Globus pallidus (tissue), 1 donor: ENCODE measurements around the gene ADAD2.

ENCODE experiments used
- DNase-seq: peaks from one replicate; pipeline ENCODE4 v3.0.0-alpha.2; 2015; ENCODE audit warnings: low spot score

Gene ADAD2

DNA sequence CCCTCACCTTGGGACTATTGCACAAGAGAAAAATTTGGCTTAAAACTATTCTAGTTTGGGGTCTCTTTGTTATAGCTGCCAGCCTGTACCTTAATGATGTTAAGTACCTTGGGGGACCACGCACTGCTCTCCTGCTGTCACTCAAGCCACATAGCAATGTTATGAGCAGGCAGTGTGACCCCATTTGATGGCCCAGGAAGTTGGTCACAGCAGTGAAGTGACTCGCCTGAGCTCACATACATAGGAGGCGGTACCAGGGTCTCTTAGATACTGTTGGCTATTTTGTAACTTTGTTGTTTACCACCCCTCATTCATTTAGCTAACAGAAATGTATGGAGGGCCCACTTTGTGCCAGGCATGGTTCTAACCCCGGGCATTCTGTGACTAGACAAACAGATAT lies 32.5 kb downstream of the ADAD2 start:
- DNase-seq: no peak

DNA sequence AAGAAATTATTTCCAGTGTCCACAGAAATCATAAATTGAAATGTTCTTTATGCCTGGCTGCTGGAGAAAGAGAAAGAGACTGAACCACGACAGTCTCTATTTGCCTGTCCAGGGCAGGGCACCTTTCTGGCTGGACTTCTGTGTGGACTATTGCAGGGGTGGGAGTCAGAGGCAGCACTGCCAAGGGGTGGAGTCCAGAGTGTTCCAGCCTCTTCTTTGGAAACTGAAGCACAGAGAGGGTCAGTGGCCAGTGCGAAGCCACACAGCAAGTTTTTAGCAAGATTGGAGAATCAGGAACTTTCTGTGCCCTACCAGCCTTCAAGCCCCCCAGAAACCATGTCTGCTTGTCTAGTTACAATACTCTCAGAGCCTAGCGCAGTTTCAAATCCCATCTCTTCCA lies 33.6 kb downstream of the ADAD2 start:
- no peak for DNase-seq

DNA sequence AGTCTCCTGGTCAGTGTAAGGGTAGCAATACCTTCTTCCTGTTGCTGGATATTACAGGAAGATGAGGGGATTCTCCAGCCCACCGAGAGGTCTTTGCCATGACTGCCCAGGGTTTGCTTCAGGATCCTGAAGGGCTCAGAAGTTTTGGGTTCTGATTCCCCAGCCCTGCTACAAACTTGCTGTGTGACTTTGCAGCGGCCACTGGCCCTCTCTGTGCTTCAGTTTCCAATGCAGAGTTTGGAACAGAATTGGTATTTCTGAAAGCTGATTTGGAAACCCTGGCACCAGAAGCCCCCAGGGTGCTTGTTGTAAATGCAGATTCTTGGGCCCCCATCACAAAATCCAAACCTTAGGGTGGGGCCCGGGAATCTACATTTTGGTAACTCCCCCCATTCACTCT lies 34.2 kb downstream of the ADAD2 start:
- DNase-seq: no peak

DNA sequence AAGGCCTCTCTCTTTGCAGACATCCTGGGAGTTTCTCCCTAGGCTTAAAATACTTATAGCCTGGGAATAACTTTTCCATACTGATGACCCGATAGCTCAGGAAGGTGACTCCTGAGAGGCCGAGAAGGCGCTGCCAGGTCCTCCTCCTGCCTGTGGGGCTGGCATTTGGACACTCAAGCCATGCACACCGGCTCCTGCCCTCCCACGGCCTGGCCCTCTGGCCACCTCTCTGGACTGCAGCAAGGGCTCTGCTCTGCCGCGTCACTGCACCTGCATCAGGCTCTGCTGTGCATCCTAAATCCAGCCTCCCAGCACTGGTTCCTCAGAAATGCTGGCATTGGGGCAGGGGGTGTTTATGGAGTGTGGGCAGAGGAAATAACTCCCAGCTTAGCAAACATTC lies 34.6 kb downstream of the ADAD2 start:
- no peak for DNase-seq

DNA sequence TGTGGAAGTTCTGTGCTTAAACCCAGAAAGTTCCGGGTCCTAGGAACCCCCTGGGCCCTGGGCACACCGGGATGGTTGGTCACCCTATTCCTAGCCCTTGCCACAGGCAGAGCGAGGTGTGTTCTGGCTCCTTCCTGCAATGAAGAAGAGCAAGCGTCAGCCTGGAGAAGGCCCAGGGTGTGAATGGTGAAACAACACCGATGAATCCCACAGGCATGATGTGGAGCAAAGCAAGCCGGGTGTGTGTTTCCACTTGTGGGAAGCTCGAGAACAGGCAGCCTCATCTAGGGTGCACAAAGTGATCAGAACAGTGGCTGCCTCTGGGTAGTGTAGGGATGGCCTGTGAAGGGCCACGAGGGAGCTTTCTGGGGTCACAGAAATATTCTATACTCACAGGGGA lies 35.1 kb downstream of the ADAD2 start:
- no peak for DNase-seq

DNA sequence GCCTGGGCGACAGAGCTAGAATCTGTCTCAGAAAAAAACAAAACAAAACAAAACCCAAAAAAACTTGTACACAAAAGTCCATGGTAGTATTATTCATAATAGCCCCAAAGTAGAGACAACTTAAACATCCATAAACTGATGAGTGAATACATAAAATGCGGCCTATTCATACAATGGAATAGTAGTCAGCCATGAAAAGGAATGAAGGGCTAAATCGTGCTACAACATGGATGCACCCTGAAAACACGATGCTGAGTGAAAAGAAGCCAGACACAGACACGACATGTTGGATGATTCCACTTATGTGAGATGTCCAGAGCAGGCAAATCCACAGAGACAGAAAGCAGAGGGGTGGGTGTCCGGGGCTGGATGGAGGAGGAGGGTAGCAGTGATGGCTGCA lies 36.6 kb downstream of the ADAD2 start:
- no peak for DNase-seq

DNA sequence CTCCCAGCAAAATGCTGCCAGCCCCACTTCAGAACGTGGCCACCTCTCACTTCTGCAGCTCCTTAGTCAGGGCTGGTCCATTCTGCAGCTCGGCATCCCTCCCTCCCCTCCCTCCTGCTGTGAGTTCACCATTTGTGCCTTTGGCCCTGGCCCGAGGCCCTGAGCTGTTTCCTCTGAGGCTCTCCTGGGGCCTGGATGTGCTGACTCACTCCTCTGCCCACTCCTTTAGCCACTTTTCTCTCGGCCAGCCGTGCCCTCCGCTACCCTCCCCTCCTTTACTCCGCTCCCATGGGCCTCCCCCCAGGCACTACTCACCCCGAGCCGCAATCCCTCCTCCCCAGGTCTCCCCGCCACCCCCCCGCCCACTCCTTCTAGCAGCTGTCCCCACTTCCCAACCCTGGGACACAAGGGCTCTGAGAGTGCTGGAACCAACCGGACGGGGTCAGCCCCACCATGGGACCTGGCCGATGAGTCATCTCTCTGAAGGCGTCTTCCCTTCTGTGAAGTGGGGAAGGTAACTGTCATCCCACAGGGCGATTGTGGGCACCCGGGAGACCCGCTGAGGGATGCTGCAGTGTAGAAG lies 37.4 kb downstream of the ADAD2 start:
- DNase-seq: no peak

DNA sequence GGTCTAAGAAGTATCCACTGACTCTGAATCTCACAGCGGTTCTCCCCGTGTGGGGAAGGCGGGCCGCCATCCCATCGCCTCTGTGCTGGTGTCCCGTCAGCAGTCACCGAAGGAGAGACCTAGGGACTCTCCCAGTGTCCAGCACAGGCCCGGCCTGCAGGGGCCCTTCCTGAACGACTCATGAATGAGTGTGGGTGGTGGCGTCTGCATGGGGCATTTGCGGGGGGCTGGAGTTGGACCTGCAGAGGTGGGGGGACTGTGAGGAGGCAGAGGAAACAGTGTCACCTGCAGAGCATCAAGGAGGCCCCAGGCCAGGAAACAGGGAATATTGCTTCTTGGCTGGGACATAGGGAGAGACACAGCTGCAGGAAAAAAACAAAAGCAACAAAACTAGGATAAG lies 38.5 kb downstream of the ADAD2 start:
- no peak for DNase-seq

DNA sequence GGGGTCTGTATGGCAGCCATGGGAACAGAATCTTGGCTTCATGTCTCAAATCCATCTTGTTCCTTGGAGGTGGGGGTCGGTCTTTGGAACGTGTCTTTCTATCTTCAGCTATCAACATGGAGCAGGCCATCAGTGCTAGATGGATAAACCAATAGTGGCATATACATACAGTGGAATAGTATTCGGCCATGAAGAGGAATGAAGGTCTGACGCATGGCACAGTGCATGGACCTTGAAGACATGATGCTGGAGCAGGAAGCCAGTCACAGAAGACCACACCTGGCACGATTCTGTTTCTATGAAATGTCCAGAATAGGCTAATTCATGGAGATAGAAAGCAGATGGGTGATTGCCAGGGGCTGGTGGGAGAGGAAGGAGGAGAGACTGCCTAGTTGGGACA lies 41.1 kb downstream of the ADAD2 start:
- no peak for DNase-seq

DNA sequence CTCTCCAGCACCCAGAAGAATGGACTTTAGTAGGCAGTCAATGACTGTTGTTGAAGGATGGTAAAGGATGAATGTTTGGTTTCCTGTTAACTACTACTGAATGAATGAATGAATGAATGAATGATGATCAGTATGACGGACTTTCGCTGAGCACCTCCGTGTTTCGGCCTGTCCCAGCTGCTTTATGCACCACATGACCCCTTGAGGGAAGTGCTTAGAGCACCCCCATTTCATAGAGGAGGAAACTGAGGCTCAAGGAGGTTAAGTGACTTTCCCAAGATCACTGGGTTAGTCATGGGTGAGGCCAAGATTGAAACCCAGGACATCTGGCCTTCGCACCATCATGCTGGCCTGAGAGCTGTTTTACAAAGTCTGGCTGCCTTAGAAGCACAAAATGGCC lies 42.0 kb downstream of the ADAD2 start:
- no peak for DNase-seq

DNA sequence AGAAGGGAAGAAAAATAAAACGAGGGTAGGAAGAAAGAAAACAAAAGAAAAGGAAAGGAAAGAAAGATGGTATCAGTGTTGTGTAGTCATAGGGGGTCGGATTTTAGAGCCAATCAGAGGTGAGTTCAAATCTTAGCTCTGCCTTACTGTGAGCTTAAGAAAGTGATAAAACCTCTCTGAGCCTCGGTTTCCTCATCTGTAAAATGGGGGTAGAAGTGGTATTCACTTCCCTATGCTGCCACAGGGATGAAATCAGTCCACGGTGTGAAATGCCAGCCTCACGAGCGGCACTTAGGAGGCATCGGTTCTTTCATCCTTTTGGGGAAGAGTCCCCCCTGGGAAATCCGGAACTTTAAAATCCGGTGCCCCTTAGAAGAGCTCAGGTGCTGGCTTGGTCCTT lies 42.8 kb downstream of the ADAD2 start:
- no peak for DNase-seq

DNA sequence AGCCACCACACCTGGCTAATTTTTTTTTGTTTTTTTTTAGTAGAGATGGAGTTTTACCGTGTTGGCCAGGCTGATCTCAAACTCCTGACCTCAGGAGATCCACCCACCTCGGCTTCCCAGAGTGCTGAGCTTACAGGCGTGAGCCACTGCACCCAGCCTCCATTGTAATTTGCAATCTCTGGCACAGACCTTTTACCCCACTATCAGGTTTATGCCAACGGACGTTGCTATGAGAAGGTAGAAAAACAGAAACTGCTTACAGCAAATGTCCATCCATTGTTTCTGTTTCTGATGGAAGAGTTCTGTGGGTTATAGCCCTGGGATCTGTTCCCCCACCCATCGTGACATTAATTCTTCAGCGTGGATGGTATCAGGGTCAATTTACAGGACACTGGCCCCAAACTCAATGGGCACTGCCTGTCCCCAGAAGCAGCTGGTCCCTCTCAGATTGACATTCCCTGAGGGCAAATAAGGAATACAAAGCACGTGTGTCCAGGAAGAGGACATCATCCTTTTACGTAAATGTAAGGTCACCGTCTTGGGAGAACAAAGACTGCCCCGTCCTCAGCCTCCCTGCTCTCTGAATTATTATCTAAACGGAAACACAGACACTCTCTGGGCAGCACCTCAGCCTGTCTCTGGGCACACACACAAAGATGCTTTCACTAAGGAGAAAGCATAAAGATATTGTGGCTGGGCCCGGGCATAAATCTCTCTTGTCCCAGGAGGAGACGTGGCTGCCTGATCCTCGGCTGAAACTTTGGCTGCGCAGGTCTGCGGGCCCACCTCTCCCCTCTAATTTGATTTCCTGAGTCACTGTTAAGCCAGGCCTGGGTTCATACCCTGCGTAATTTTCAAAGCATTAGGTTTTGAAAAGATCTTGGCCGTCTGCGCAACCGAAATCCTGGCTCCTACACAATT lies 43.6 kb downstream of the ADAD2 start:
- no peak for DNase-seq

DNA sequence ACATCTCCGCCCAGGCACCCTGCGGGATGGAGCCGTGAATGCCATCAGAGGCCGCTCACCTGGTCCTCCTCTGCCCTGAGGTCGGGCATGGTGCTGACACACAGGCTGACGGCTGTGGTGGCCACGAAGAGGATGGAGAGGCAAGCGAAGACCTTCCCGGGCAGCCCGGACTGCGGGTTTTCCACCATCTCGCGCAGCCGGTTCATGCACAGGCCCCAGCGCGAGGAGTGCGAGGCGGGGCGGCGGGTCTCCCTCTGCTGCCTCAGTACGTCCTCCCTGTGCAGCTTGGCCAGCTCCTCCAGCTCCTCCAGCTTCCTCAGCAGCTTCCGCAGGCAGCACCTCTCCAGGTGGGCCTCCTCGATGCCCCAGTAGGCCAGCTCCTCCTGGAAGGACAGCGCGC lies 45.7 kb downstream of the ADAD2 start:
- no peak for DNase-seq

DNA sequence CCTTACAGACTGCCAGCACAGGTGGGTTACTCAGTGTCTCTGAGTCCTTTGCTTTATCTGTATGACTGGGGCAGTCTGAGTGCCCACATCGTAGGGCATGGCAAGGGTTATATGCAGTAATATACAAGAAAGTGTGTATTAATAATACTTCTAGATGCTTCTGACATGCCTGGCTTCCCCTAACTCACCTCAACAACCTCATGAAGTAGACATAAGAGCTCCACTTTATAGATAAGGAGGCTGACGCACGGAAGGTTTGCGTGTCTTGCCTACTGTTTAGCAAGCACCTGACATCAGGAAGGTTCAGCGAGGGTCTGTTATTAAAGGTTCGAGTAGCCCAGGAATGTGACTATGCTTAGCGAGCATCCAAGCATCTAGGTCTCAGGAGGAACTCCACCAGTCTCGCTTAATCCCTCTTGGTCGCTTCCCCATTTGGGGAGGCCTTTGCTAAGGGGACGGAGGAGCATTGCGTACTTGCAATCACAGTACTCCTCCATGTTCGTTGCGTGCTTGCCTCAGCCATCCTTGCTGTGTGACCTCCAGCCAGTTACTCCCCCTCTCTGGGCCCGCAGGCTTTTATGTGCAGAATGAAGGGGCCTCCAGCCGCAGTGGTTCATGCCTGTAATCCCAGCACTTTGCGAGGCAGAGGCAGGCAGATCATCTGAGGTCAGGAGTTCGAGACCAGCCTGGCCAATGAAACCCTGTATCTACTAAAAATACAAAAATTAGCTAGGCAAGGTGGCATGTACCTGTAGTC lies 47.2 kb downstream of the ADAD2 start:
- no peak for DNase-seq

DNA sequence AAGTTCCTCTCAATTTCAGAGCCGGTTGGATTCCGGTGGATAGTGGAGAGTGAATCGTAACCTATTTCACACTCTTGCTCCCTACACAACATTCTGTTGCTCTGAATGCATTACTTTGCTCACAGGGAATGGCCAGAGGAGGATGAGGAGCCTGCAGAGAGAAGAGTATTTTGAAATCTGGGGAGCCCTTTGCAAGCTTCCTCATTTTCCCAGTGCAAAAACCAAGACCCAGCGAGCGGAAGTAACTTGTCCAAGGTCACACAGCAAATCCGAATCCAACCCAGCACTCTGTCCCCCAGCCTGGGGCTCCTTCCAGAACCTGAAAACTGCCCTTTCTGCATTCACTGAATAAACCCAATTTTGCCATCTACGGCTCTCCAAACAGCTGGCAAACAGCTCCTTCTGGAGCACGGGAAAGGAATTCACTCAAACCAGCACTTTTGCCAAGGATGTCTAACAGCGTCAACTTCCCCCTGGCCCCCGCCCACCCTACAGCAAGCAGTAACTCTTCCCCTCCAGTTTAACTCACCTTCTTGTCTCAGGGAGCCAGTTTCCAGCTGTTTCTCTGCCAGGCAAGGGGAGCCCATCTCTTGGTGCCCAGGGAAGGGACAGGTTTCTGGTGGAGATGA lies 48.3 kb downstream of the ADAD2 start:
- no peak for DNase-seq

DNA sequence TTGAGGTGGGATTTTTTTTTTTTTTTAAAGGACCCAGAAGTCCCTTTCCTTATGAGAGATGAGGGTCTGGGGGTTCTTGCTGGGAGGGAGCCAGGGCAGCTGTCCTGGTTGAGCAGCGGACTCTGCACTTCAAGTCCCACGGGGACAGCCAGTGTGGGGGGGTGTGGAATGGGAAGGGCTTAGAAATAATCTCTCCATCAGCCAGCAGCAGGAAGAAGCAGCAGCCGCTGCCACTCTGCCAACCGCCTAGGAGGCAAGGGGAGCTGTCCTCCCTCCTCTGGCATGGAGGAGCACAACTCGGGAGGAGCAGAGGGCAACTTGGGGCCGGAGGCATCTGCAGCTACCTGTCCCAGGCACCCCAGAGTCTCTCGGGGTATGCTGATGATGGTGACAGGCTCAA lies 49.0 kb downstream of the ADAD2 start, which contains the start of gene KCNG4:
Gene KCNG4, minus strand, starts transcription at position 104 of the 400 bp plus-strand sequence. CDS start 2,527 bp downstream, outside the sequence.
- DNase-seq: no peak

DNA sequence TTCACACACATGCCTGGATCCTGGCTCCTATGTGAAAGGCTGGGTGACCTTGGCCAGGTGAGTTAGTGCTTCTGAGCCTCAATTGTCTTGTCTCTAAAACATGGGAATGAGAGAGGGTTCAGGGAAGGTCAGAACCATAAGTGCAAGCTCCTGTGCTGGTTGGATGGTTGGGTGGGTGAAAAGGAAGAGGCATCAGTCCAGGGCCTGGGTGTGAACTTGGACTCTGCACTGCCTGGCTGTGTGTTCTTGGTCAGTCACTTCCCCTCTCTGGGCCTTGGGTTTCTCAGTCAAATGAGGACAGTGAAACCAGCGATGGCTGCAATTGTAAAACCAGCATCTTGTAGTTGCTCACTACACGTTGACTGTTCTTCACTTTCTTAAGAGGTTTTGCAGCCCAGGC lies 49.5 kb downstream of the ADAD2 start:
- no peak for DNase-seq

DNA sequence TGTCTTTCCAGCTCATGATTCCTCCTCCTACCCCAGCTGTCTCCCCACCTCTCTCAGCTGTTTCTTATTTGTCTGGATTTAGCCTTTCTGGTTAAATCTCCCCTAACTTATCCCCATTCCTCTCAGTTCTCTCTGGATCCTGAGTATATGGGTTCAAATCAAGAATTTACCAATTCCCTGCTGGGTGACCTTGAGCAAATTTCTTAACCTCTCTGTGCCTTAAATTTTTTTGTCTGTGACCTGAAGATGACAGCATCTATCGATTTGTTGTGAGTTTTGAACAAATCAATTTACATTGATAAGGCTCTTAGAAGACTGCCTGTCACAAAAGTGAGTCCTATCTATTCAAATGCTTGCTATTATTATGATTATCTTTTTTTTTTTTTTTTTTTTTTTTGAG lies 50.8 kb downstream of the ADAD2 start:
- no peak for DNase-seq

DNA sequence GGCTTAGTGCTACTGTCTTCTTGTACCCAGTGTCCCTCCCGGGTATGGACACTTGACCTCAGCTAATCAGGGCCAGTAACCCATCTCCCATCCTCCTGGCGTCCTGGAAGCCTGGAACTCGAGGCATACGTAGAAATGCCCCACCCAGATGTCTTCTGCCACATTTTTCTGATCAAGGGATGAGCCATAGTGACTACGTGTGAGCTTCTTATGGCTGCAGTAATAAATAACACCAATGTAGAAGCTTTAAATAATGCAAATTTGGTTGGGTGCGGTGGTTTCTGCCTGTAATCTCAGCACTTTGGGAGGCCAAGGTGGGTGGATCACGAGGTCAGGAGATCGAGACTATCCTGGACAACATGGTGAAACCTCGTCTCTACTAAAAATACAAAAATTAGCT lies 51.9 kb downstream of the ADAD2 start:
- no peak for DNase-seq

DNA sequence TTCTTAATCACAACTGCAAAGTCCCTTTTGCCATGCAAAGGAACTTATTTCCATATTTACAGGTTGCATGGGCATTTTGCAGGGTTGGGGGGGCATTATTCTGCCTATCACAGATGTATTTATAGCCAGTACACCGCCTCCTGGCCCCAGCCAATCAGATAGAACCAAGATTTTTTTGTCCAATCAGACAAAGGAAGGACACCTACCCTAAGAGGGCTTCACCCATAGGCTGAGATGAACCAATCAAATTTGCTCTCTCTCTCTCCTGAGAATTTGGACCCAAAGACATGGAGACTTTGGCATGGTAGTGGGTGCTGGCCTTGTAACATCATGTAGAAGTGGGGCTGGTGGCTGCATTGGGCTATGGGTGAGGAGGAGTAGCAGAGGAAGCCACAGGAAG lies 52.8 kb downstream of the ADAD2 start:
- no peak for DNase-seq

DNA sequence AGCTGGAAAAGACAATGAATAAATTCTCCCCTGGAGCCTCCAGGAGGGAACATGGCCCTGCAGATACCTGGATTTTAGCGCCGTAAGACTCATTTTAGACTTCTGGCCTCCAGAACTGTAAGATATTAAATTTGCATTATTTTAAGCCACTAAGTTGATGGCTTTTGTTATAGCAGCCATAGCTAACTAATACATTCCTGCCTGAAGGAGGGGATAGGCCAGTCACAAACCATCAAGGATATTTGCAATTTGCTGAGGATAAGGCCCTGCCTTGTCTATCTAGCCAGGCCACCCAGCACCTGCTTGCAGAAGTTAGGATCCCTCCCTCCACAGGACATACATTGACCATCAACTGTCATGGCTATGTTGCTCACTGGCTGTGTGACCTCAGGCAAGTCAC lies 53.8 kb downstream of the ADAD2 start:
- no peak for DNase-seq

DNA sequence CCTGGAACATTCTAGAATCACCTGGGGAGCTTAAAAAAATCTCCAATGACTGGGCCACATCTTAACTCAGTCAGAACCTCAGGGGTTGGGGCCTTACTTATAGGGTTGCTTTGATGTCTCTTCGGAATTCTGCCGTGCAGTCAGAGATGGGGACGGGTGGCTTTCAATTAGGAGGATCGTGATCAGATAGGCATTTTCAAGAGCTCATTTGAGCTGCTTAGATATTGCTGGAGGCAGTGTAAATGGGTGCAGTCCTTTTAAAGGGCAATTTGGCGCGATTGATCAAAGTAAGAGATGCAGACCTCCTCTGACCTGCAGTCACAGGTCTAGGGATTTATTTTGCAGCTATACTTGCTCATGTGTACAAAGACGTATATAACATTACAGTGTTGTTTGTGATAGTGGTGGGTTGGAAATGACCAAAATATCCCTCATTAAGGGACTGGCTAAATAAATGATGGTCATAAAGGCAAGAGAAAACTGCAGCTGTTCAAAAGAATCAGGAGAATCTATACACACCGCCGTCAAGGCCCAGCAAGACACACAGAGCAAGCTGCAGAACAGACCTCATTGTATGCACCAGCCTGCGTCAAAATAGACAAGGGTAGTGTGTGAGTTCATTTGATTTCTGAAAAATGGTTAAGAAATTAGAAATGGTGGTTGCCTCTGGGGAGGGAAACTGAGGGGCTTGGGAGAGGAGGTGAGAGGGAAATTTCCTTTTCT lies 55.2 kb downstream of the ADAD2 start:
- DNase-seq: no peak
